ENCODE results near the gene ZNF544. TPM values are rescaled to one million over a fixed set of nuclear protein-coding genes. Genes with fewer than 3 reads are reported as not detected.
"Not testable (repeated sequence)": the region's sequence is repeated elsewhere in the genome, so short reads cannot be mapped to it uniquely, and the experiment has no call there.

The ZNF544 gene
- total RNA-seq, 1 donor from 2014 or later, result 10.0 TPM

GRCh38 chr19:58252102-58252685, 23.5 kb downstream of the ZNF544 start:
- ATAC-seq (no peak), DNase-seq (ENCODE audit: low spot score) (no peak)

- not testable (repeated sequence) for ATAC-seq; DNase-seq (ENCODE audit: low spot score)
Observed at GRCh38 chr19:58258259-58258658, 29.5 kb downstream of the ZNF544 start.

GRCh38 chr19:58261600-58261967, 32.9 kb downstream of the ZNF544 start:
- no peak for DNase-seq (ENCODE audit: low spot score)
- ATAC-seq, result no peak

- DNase-seq (ENCODE audit: low spot score), result no peak
- ATAC-seq, result no peak
Observed at GRCh38 chr19:58261968-58262921, 33.5 kb downstream of the ZNF544 start.

GRCh38 chr19:58262922-58263296, 34.2 kb downstream of the ZNF544 start:
- DNase-seq (ENCODE audit: low spot score) (no peak), ATAC-seq (no peak)

GRCh38 chr19:58265100-58265499, 36.4 kb downstream of the ZNF544 start:
- DNase-seq (ENCODE audit: low spot score) (no peak), ATAC-seq (no peak)

- no peak for ATAC-seq
- DNase-seq (ENCODE audit: low spot score), result no peak
Observed at GRCh38 chr19:58268344-58268743, 39.6 kb downstream of the ZNF544 start.

GRCh38 chr19:58274771-58275201, 46.1 kb downstream of the ZNF544 start:
- DNase-seq (ENCODE audit: low spot score), result no peak
- ATAC-seq, result no peak

- ATAC-seq, result no peak
- DNase-seq (ENCODE audit: low spot score), result no peak
Observed at GRCh38 chr19:58275564-58275963, 46.9 kb downstream of the ZNF544 start.

GRCh38 chr19:58277197-58277596, 48.5 kb downstream of the ZNF544 start:
- ATAC-seq (no peak), DNase-seq (ENCODE audit: low spot score) (no peak)

GRCh38 chr19:58277748-58278540, 49.2 kb downstream of the ZNF544 start:
- DNase-seq (ENCODE audit: low spot score) (no peak), ATAC-seq (peak; percentile 21)

GRCh38 chr19:58278541-58279041, 49.9 kb downstream of the ZNF544 start, which contains the start of gene ZNF8:
Gene ZNF8, plus strand, starts transcription at chr19:58278955. Its CDS starts 127 bp downstream, at chr19:58279082.
- DNase-seq (ENCODE audit: low spot score) (peak; percentile 98), ATAC-seq (peak; percentile 94)

- DNase-seq (ENCODE audit: low spot score) (peak; percentile 74), ATAC-seq (peak; percentile 48)
Observed at GRCh38 chr19:58279042-58279924, 50.6 kb downstream of the ZNF544 start.

GRCh38 chr19:58279925-58280316, 51.2 kb downstream of the ZNF544 start:
- DNase-seq (ENCODE audit: low spot score) (no peak), ATAC-seq (no peak)

- DNase-seq (ENCODE audit: low spot score) (no peak), ATAC-seq (no peak)
Observed at GRCh38 chr19:58284199-58284598, 55.5 kb downstream of the ZNF544 start.

GRCh38 chr19:58291943-58292342, 63.2 kb downstream of the ZNF544 start:
- ATAC-seq, result no peak
- DNase-seq (ENCODE audit: low spot score), result no peak

GRCh38 chr19:58294743-58295374, 66.1 kb downstream of the ZNF544 start:
- DNase-seq (ENCODE audit: low spot score), result no peak
- no peak for ATAC-seq

GRCh38 chr19:58296104-58296503, 67.4 kb downstream of the ZNF544 start:
- no peak for ATAC-seq

GRCh38 chr19:58300620-58301019, 71.9 kb downstream of the ZNF544 start:
- ATAC-seq (no peak), DNase-seq (ENCODE audit: low spot score) (no peak)

More at GRCh38 chr19:58296104-58296503, 67.4 kb downstream of the ZNF544 start:
- no peak for DNase-seq (ENCODE audit: low spot score)

- ATAC-seq (no peak), DNase-seq (ENCODE audit: low spot score) (no peak)
Observed at GRCh38 chr19:58304255-58304654, 75.5 kb downstream of the ZNF544 start.

Measured in left lobe of liver (tissue), 2 donors.